ENCODE results near the gene ERBB4. TPM values are rescaled to one million over a fixed set of nuclear protein-coding genes. Genes with fewer than 3 reads are reported as not detected.

The ERBB4 gene
- total RNA-seq, 4 donors from 2014 or later, result 0.26 to 13.3 (median 2.4) TPM

- Histone ChIP-seq H3K27ac (no peak overlapping the region), H3K36me3 (no peaks in the 10 kb centered on the region), H3K27me3 (no peaks in the 10 kb centered on the region), H3K4me3 (no peak overlapping the region), H3K9me3 (no peaks in the 10 kb centered on the region), H3K4me1 (no peaks in the 10 kb centered on the region)
- intact Hi-C loops (cut with DNase I; ENCODE audit: low total_unique reads), result no loop called here
- TF ChIP-seq POLR2A (IDR thresholded peaks at IDR 0.05), result no peak
- TF ChIP-seq, protein P1, sequence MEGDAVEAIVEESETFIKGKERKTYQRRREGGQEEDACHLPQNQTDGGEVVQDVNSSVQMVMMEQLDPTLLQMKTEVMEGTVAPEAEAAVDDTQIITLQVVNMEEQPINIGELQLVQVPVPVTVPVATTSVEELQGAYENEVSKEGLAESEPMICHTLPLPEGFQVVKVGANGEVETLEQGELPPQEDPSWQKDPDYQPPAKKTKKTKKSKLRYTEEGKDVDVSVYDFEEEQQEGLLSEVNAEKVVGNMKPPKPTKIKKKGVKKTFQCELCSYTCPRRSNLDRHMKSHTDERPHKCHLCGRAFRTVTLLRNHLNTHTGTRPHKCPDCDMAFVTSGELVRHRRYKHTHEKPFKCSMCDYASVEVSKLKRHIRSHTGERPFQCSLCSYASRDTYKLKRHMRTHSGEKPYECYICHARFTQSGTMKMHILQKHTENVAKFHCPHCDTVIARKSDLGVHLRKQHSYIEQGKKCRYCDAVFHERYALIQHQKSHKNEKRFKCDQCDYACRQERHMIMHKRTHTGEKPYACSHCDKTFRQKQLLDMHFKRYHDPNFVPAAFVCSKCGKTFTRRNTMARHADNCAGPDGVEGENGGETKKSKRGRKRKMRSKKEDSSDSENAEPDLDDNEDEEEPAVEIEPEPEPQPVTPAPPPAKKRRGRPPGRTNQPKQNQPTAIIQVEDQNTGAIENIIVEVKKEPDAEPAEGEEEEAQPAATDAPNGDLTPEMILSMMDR (IDR thresholded peaks at IDR 0.05), result no peak
- no peak for DNase-seq
These were observed 702.2 kb downstream of the ERBB4 start for GRCh38 chr2:211836409-211836808.

- Histone ChIP-seq H3K4me1 (no peaks in the 10 kb centered on the region), H3K36me3 (no peaks in the 10 kb centered on the region), H3K27me3 (no peaks in the 10 kb centered on the region), H3K4me3 (no peak overlapping the region), H3K9me3 (no peaks in the 10 kb centered on the region), H3K27ac (no peak overlapping the region)
- intact Hi-C loops (cut with DNase I; ENCODE audit: low total_unique reads), result no loop called here
- TF ChIP-seq POLR2A (IDR thresholded peaks at IDR 0.05), result no peak
- TF ChIP-seq, protein P1 (IDR thresholded peaks at IDR 0.05), result no peak
- no peak for DNase-seq
These were observed 702.9 kb downstream of the ERBB4 start for GRCh38 chr2:211835695-211836094.

DNA sequence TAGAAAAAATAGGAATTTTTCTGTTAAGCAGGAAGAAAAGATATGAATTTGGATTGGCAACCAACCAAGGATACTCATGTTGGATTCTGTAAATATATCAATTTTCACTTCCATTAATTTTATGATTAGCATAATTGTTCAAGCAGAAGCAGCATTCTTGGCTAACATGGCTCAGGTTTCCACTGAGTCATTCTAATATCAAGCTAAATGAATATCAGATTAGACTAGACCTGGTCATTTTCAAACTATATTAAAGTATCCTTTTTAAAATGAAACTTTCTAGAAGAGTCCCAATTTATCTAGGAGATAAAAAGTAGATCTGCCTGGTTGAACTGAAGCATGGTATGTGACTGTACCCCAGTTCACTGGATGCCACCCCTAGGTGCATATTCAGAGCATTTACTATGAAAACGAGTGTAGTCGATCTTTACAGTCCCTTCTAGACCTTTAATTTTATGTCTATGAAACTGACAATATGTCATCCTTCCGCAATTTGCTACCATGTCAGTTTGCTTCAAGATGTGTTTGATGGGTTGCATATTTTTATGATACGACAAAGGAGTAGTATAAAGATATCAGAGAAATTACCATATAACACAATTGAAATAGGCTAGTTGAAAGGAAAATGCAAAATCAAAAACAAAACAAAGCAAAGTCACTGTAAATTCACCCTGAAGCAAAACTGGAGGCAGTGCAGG is 704.9 kb downstream of the ERBB4 start:
- Histone ChIP-seq H3K4me3 (no peak overlapping the region), H3K27me3 (no peaks in the 10 kb centered on the region), H3K36me3 (no peaks in the 10 kb centered on the region), H3K9me3 (no peaks in the 10 kb centered on the region), H3K27ac (no peak overlapping the region), H3K4me1 (no peaks in the 10 kb centered on the region)
- intact Hi-C loops (cut with DNase I; ENCODE audit: low total_unique reads), result no loop called here
- TF ChIP-seq, protein P1 (IDR thresholded peaks at IDR 0.05), result no peak
- TF ChIP-seq POLR2A (IDR thresholded peaks at IDR 0.05), result no peak
- DNase-seq, result no peak

DNA sequence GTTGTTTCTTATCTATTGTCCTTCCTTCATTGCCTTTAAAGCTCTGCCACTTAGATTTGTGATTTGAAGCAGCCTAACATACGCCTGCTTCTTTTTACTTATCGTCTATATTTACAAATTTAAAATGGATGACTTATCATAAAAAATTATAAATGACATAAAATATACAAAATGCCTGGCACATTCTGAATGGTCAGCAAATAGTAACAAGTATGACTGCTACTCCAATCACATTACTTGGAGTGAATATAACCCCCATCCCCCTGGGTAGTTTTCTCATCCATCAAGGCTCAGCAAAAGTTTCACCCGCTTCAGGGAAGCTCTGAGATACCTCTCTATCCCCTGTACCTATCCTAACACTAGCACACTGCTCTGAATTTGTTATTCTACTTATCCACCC is 708.9 kb downstream of the ERBB4 start:
- Histone ChIP-seq H3K9me3 (no peaks in the 10 kb centered on the region), H3K36me3 (no peaks in the 10 kb centered on the region), H3K27ac (no peak overlapping the region), H3K4me1 (no peaks in the 10 kb centered on the region), H3K4me3 (no peak overlapping the region), H3K27me3 (no peaks in the 10 kb centered on the region)
- intact Hi-C loops (cut with DNase I; ENCODE audit: low total_unique reads), result no loop called here
- no peak for TF ChIP-seq POLR2A (IDR thresholded peaks at IDR 0.05)
- TF ChIP-seq, protein P1 (IDR thresholded peaks at IDR 0.05), result no peak
- DNase-seq, result no peak

GRCh38 chr2:211823886-211824479 is 714.6 kb downstream of the ERBB4 start:
- no peak overlapping the region for H3K4me3 ChIP-seq
- H3K36me3 ChIP-seq, result no peaks in the 10 kb centered on the region
- no peak overlapping the region for H3K27ac ChIP-seq
- intact Hi-C loops (cut with DNase I; ENCODE audit: low total_unique reads), result no loop called here
- H3K9me3 ChIP-seq, result no peaks in the 10 kb centered on the region
- H3K4me1 ChIP-seq, result no peaks in the 10 kb centered on the region
- H3K27me3 ChIP-seq, result no peaks in the 10 kb centered on the region
- no peak for DNase-seq
- TF ChIP-seq, protein P1 (IDR thresholded peaks at IDR 0.05), result no peak
- no peak for TF ChIP-seq POLR2A (IDR thresholded peaks at IDR 0.05)

Measured in uterus (tissue), 4 donors.